Activated CD8-positive, alpha-beta memory T cell treated with anti-CD3 and anti-CD28 coated beads for 24 hours (primary cell): ENCODE results near the gene PIK3C2A.
A peak's percentile ranks its signal among the peaks of the same experiment; 100 is the strongest.
"Not testable (repeated sequence)": the region's sequence is repeated elsewhere in the genome, so short reads cannot be mapped to it uniquely, and the experiment has no call there.

ENCODE experiments used
- DNase-seq: peaks from one replicate; pipeline ENCODE4 v3.0.0-alpha.2; 2020

The PIK3C2A gene, protein sequence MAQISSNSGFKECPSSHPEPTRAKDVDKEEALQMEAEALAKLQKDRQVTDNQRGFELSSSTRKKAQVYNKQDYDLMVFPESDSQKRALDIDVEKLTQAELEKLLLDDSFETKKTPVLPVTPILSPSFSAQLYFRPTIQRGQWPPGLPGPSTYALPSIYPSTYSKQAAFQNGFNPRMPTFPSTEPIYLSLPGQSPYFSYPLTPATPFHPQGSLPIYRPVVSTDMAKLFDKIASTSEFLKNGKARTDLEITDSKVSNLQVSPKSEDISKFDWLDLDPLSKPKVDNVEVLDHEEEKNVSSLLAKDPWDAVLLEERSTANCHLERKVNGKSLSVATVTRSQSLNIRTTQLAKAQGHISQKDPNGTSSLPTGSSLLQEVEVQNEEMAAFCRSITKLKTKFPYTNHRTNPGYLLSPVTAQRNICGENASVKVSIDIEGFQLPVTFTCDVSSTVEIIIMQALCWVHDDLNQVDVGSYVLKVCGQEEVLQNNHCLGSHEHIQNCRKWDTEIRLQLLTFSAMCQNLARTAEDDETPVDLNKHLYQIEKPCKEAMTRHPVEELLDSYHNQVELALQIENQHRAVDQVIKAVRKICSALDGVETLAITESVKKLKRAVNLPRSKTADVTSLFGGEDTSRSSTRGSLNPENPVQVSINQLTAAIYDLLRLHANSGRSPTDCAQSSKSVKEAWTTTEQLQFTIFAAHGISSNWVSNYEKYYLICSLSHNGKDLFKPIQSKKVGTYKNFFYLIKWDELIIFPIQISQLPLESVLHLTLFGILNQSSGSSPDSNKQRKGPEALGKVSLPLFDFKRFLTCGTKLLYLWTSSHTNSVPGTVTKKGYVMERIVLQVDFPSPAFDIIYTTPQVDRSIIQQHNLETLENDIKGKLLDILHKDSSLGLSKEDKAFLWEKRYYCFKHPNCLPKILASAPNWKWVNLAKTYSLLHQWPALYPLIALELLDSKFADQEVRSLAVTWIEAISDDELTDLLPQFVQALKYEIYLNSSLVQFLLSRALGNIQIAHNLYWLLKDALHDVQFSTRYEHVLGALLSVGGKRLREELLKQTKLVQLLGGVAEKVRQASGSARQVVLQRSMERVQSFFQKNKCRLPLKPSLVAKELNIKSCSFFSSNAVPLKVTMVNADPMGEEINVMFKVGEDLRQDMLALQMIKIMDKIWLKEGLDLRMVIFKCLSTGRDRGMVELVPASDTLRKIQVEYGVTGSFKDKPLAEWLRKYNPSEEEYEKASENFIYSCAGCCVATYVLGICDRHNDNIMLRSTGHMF (N-terminal part only)

DNA sequence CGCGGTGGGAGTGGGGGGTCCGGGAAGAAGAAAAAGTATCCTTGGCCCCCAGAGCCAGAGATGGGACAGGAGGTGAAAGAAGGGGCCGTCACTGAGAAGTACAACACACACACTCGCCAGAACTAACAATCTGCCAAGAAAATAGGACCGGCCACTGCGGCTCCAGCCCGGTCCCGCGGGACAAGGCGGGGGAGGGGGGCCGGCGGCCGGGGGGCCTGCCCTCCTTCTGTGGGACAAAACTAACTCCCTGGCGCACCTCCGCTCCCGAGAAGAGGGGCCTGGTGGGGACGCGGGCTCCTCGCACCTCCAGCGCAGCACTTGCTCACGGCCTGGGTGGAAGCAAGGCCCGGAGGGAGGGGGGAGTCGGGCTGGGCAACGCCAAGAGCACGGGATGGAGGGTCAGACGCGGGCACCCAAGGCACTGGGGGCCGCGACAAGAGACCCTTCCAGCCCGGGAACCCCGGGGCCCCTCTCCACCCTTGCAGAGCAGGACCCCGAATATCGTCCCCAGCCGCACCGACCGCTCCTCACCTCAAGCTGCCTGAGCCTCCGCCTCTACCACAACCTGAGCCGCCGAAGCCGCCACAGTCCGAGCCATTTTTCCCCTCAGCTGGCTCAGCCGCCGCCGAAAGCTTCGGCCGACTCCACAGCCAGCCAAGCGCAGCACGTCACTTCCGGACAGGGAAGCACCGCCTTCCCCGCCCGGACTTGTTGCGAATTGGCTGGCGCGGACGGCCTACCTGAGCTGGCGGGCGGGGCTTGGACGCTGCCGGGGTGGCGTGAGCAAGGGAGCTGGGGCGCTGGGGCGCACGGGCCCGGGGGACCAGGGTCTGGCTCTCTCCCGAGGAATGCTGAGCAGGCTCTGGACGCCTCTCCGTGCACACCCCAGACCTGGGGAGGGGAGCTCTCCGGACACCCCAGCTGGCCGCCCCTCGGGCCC is at the start of gene PIK3C2A:
Gene PIK3C2A, minus strand, starts transcription at position 670 of the 940 bp plus-strand sequence. CDS start 38,245 bp downstream, outside the sequence.
- DNase-seq: peak; percentile 97

DNA sequence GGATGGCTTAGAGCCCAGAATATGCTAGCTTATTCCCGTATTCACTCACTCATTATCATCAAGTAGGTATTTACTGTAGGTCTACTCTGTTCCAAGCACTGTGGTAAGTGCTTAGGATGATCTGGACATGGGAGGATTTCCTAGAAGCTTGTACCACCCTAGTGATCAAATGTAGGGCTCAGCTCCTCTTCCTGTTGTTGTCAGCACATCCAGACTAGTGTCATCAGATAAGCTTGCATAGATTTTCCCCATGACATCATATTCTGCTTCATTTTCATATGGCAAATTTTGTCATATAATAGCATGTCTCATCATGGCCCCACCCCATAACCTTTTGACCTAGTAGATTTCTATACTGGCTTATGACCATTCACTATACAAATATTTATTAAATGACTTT is 49.4 kb upstream of the PIK3C2A start:
- no peak for DNase-seq

DNA sequence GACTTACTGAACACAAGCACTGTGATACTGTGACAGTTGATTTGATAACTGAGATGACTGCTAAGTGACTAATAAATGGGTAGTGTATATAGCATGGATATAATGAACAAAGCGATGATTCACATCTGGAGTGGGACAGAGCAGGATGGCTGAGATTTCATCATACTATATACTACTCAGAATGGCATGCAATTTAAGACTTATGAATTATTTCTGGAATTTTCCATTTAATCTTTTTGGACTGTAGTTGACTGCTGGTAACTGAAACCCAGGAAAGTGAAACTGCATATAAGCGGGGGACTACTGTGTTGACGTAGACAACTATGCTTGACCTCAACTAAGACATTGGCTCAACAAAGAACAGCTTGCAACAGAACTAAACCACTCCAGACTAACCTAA is 48.7 kb upstream of the PIK3C2A start:
- DNase-seq: no peak

DNA sequence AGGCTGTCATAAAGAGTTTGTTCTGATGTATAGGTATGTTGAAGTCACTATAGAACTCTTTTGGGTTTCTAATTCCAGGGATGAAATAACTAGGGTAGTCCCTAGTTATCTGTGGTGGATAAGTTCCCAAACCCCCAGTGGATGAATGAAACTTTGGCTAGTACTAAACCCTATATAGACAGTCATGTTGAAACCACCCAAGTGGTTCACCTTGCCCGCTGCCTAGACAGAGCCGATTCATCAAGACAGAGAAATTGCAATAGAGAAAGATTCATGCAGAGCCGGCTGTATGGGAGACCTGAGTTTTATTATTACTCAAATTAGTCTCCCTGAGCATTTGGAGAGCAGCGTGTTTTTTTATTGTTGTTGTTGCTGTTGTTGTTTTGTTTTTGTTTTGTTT is 44.9 kb upstream of the PIK3C2A start:
- no peak for DNase-seq

DNA sequence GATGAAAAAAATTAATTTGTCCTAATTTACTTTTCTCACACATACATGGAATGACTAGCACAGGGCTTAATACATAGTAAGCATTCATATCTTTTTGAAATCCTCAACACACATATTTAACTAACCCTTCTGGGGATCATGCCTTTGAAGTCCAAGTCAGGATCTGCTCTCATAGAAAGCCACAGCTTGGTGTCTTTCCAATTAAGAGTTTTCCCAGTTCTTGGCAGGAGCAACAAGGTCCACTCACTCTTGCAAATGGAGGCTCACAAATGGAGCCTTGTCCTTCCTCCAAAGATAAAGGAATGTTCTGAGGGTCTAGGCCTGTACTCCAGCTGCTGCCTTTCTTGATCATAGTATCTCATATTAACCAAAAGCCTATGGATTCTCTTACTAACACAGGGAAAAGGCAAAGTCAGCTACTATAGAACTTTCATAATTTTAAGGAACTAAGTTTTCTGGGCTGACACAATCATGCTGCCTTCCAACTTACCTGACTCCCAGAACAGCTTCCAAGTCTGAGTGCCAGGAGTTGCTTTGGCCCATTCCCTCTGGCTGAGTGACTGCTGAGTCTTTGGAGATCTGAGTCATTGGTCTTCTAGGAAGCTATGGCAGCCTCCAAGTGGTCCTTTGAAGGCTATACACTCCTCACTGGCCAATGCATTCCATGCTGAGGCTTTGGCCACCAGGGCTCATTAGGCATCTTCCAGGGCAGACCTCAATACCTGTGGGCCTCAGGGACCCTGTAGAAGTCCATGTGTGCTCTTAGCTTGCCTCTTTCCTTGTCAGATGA is 43.0 kb upstream of the PIK3C2A start:
- no peak for DNase-seq

DNA sequence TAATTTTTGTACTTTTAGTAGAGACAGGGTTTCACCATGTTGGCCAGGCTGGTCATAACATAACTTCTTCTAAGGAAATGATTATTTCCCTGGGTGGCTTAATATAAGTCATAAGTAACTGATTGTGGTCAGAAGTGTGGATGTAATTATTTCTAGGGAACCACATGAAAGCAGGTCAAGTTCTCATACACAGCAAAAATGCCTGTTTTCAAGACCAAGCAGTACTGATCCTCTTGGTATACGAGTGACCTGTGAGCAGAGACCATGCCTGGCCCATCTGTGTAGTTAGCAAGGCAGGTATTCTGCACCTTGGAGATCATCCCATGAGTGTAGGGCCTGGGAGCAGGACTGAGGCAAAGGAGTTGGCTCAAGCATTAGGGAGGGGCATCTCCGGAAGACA is 36.3 kb upstream of the PIK3C2A start:
- DNase-seq: no peak

DNA sequence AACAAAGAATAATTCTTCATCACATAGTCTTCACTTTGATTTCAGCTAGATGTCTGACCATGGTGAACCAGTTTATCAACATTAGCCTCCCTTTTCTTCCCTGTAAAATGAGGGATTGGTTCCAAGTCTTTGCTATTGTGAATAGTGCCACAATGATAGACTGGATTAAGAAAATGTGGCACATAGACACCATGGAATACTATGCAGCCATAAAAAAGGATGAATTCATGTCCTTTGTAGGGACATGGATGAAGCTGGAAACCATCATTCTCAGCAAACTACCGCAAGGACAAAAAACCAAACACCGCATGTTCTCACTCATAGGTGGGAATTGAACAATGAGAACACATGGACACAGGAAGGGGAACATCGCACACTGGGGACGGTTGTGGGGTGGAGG is 35.2 kb upstream of the PIK3C2A start:
- DNase-seq: not testable (repeated sequence)

DNA sequence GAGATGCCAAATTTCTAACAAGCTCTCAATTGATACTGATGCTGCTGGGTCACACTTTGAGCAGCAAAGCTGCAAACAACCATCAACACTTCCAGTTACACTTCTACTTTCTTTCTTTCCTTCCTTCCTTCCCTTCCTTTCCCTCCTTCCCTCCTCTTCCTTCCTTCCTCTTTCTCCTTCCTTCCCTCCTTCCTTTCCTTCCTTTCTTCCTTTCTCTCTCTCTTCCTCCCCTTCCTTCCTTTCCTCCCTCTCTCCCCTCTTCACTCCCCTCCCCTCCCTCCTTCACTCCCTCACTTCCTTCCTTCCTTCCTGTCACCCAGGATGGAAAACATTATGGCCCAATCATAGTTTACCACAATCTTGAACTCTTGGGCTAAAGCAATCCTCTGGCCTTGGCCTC is 33.0 kb upstream of the PIK3C2A start:
- no peak for DNase-seq

DNA sequence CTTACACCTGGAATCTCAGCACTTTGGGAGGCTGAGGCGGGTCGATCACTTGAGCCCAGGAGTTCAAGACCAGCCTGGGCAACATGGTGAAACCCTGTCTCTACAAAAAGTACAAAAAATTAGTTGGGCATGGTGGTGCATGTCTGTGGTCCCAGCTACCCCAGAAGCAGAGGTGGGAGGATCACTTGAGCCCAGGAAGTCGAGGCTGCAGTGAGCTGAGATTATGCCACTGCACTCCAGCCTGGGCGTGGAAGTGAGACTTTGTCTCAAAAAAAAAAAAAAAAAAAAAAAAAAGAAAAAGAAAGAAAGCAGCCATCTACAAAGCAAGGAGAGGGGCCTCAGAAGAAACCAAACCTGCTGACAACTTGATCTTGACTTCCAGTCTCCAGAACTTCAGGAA is 32.1 kb upstream of the PIK3C2A start:
- DNase-seq: not testable (repeated sequence)

DNA sequence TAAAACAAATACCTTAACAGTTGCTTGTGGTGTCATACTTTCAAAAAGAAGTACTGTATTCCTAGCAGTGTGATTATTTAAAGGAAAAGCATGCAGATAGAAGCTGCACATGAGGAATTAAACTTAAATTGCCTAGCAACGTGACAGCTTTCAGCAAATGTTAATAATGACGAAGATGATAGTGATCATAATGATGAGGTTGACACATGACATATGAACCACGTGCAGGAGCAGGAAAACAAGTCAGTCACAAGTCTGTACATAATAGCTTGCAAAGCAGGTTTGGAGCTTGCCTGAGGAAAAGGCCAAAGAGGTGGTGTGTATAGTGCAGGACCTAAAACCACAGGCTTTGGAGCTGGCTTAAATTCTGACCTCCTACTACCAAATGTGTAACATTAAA is 30.6 kb upstream of the PIK3C2A start:
- no peak for DNase-seq

DNA sequence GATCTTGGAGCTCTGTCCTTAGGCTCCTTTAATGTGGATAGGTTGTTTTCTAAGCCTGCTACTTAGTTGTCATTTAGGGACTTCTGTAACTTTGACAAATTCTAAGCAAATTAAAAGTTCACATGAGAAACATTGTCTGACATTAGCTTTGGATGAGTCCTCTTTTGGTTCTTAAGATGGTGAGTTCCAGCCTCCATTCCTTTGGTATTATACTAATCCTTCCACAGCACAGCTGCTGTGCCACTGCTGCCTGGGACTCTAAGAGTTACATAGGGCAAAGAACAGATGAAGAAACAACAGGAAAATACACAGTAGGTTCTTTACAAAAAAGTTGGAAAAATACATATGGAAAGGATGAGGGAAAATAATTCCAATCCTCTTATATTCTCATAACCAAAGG is 25.3 kb upstream of the PIK3C2A start:
- DNase-seq: no peak

DNA sequence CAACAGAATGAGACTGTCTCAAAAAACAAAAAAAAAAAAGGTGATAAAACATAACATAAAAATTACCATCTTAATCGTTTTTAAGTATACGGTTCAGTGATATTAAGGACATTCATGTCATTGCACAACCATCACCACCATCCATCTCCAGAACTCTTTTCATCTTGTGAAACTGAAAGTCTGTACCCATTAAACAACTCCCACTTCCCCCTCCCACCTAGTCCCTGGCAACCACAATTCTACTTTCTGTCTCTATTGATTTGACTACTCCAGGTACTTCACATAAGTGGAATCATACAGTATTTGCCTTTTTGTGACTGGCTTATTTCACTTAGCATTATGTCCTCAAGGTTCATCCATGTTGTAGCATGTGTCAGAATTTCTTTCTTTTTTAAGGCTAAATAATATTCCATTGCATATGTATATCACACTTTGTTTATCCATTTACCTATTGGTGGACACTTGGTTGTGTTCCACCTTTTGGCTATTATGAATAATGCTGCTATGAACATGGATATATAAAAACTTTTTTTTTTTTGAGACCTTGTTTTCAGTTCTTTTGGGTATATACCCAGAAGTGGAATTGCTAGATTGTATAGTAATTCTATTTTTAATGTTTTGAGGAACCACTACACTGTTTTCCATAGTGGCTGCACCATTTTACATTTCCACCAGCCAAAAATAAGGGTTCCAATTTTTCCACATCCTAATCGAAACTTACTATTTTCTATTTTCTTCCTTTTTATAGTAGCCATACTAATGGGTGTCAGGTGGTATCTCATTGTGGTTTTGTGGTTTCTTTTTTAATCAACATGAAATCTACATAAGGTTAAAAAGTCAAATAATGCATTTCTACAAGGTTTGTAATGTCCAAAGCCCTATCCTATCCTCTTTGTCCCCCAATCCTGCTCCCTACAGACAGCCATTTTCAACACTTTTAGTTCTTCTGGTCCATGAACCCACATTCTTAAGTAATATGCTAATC is 23.4 kb upstream of the PIK3C2A start:
- no peak for DNase-seq

DNA sequence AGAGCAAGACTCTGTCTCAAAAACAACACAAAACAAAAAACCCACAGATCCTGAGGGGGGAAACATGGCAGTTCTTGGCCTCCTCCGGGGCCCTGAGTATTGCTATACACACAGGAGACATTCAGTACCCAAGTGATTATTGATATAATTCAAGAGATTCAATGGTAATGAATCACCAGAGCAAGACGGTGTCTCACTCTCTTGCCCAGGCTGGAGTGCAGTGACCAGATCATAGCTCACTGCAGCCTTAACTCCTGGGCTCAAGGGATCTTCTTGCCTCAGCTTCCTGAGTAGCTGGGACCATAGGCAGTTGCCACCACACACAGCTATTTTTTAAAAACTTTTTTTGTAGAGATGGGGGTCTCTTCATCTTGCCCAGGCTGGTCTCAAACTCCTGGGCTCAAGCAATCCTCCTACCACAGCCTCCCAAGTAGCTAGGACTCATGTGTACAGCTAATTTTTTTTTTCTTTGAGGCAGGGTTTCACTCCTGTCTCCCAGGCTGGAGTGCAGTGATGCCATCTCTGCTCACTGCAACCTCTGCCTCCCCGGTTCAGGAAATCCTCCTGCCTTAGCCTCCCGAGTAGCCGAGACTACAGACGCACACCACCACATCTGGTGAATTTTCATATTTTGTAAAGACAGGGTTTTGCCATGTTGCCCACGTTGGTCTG is 21.8 kb upstream of the PIK3C2A start:
- DNase-seq: no peak

DNA sequence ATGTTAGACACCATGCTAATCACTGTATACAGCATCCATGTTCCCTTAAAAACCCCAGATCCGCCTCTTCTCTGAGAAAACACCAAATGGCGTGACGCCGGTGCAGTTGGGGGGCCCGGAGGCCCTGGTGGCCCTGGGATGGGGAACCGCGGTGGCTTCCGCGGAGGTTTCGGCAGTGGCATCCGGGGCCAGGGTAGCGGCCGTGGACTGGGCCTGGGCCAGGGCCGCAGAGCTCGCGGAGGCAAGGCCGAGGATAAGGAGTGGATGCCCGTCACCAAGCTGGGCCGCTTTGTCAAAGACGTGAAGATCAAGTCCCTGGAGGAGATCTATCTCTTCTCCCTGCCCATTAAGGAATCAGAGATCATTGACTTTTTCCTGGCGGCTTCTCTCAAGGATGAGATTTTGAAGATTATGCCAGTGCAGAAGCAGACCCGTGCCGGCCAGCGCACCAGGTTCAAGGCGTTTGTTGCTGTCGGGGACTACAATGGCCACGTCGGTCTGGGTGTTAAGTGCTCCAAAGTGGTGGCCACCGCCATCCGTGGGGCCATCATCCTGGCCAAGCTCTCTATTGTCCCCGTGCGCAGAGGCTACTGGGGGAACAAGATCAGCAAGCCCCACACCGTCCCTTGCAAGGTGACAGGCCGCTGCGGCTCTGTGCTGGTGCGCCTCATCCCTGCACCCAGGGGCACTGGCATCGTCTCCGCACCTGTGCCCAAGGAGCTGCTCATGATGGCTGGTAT is 20.6 kb upstream of the PIK3C2A start:
- not testable (repeated sequence) for DNase-seq

DNA sequence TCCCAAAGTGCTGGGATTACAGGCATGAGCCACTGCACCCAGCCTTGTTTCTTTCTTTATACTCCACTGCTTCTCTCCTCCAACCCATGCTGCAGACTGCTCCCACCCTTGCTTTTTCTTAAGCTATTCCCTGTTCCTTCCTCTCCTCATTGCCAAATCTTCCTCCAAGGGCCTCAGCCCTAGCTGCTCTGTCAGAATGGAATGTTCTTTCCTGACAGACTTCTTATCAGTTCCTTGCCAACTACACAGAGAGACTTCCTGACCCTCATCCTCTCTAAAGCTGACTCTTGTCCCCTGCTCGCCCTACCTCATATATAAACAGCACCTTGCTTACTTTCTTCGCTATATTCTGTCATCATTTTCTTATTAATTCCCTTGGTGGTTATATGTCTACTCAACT is 16.9 kb upstream of the PIK3C2A start:
- no peak for DNase-seq

DNA sequence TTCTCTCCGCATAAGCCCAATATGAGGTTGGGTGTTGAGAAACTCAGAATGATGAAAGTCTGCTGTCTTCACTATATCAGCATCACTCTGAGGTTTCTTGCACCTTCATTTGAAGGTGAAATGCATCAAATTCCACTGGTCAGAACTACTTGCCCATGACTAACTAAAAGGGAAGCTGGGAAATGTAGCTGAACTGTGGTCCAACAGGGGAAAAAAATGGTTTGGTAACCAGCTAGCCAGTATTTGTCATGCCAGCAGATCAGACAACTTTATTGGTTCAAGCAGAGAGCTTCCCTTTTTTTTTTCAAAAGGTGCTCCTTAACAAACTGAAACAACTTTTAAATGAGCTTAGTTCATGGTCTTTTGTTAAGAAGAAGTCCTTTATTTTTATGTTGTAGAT is 14.2 kb upstream of the PIK3C2A start:
- no peak for DNase-seq

DNA sequence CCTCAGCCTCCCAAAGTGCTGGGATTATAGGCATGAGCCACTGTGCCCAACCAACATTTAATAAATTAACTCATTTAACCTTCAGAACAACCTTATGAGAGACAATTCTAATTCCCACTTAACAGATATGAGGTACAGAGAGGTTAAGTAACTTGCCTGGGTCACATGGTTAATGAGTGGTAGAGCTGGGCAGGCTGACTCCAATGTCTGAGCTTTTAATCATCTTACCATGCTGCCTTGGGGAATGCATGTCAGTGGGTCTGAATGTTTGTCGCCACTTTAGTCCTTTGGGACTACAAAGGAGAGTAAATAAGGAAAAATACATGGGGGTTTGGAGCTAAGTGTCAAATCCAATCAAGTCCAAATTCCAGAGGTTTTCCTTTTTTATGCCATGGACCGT is 11.2 kb upstream of the PIK3C2A start:
- no peak for DNase-seq

DNA sequence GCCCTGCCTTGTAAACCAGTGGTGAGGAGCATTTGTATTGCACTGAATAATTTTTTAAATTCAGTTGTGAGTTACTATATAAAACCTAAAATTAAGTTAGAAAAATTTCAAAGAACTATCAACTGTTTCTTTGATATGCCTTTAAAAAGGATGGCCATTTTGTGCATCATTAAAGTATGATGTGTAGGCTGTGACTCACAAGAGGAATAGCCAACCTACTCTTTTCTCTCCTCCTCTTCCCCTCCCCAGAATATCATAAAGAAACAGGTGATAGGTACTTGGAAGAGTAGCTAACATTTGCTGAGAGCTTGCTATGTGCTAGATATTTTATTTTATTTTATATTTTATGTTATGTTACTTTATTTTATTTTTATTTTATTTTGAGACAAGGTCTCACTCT is 10.6 kb upstream of the PIK3C2A start:
- DNase-seq: no peak

DNA sequence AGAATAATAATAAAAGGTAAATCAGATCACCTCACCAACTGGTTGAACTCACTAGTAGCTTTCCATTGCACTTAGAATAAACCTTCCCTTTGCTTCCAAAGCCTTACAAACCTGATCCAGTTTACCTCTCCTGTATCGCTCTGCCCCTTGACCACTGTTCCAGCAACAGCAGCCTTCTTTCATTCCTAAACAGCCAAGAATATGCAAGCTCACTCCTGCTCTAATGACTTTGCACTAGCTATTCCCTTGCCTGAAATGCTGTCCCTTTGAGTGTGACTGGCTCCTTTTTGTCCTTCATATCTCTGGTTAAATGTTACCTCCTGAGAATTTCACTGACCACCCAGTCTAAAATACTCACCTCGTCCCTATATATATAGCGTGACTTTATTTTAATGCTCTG is 9.6 kb upstream of the PIK3C2A start:
- no peak for DNase-seq
